ENCODE measurements around the gene ASB6. TPM values are rescaled to one million over a fixed set of nuclear protein-coding genes. Genes with fewer than 3 reads are reported as not detected.

ASB6 gene
- total RNA-seq, 1 donor = 17.8 TPM

DNA sequence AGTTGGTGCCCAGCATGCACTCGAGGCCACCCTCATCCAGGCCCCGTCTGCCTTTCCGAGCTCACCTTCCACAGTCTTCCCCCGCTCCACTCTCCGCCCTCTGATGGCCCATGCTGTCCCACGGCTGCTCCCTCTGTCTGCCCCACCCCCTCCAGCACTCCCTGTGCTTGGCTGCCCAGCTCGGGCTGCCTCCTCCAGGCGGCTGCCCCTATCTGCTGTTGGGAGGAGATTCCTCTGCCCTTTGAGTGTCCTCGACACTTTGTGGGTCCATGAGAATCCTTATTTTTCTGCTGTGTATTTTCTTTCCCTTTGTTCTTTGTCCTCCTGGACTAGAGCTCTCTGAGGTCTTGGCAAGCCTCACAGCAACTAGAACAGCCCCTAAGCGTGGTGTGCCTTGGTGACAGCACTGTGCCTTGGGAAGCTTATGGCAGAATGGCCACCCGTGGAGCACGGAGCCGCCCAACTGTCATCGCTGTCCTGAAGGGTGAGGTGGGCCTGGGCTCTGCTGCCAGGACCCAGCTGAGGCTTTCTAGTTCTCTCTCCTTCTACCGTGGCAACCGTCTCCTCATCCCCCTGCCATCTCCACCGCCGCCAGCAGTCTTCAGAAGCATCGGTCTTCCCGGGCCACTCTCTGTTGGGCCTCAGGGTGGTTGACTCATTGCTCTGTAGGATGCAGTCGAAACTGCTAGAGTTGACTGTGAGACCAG lies 10.8 kb downstream of the ASB6 start:
- Histone ChIP-seq H3K4me1 (ENCODE audit: insufficient read depth, low read length) (peaks cover 29% of the 10 kb centered on the region), H3K27me3 (ENCODE audit: insufficient read depth, low read length) (no peaks in the 10 kb centered on the region), H3K4me3 (ENCODE audit: low read length) (no peak overlapping the region), H3K9me3 (ENCODE audit: low read depth, low read length) (no peaks in the 10 kb centered on the region)

- Histone ChIP-seq H3K27me3 (ENCODE audit: insufficient read depth, low read length) (no peaks in the 10 kb centered on the region), H3K4me1 (ENCODE audit: insufficient read depth, low read length) (peaks cover 45% of the 10 kb centered on the region)
Observed at GRCh38 chr9:129629251-129629820, 12.6 kb downstream of the ASB6 start.

DNA sequence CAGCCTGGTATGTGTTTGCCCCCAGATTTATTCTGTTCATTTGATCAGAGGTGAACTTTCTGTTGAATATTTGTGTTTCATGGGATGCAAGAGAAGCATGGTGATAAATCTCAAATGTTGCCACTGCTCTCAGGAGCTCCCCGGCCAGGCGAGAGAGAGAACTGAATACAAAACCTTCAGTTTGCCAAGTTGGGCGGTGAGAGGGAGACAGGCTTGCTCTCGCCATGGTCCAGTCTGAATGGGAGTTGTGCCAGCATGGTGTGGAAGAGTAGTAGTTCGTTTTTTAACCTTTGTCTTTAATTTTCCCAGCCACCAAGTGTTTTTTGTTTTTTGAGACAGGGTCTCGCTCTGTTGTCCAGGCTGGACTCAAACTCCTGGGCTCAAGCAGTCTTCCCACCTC lies 13.2 kb downstream of the ASB6 start:
- Histone ChIP-seq H3K27me3 (ENCODE audit: insufficient read depth, low read length) (no peaks in the 10 kb centered on the region), H3K4me1 (ENCODE audit: insufficient read depth, low read length) (peaks cover 50% of the 10 kb centered on the region)

More at GRCh38 chr9:129629251-129629820, 12.6 kb downstream of the ASB6 start:
- Histone ChIP-seq H3K9me3 (ENCODE audit: low read depth, low read length) (no peaks in the 10 kb centered on the region), H3K4me3 (ENCODE audit: low read length) (no peak overlapping the region)

DNA sequence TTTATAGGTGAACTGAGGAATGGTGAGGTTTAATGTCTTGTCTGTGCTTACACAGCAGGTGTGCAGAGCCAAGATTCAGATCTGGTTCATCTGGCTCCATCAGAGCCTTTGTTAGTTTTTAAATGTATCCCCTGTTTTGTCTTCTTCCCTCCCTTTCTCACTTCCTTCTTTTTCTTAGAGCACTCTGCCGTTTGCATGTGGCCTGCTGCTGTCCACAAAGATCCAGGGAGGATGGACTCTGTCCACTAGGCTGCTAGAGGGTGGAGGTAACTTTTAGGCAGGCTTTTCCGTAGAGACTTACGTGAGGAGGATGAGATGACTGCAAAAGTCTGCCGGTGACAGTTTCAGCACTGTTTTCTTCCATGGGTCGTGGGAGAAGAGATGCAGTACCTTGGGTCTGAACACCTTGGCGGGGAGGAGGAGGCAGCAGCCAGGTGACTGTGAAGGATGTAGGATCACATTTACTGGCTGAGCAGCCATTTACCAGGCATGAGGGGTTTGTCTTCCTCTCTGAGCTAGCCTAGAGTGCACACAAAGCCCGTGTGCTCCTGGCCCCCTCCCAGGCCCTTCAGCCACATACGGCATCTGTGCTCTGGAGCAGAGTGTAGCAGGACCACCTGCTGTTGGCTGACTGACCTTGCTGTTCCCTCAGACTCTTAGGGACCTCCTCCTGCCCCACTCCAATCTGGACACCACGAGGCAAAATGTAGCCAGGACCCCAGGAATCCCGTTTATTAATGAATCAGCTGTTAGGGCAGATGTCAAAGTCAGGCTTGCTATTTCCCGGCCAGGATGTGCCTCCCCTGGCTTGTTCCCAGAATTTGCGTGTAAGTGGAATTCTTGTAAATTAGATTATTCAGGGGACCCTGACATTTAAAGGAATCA lies 14.2 kb downstream of the ASB6 start:
- H3K4me1 ChIP-seq (ENCODE audit: insufficient read depth, low read length) = peaks cover 57% of the 10 kb centered on the region
- no peak overlapping the region for H3K4me3 ChIP-seq (ENCODE audit: low read length)
- no peaks in the 10 kb centered on the region for H3K27me3 ChIP-seq (ENCODE audit: insufficient read depth, low read length)
- H3K9me3 ChIP-seq (ENCODE audit: low read depth, low read length) = no peaks in the 10 kb centered on the region

More for the DNA sequence above, 13.2 kb downstream of the ASB6 start:
- H3K9me3 ChIP-seq (ENCODE audit: low read depth, low read length) = no peaks in the 10 kb centered on the region
- H3K4me3 ChIP-seq (ENCODE audit: low read length) = no peak overlapping the region

- Histone ChIP-seq H3K27me3 (ENCODE audit: insufficient read depth, low read length) (no peaks in the 10 kb centered on the region), H3K4me1 (ENCODE audit: insufficient read depth, low read length) (peaks cover 57% of the 10 kb centered on the region), H3K4me3 (ENCODE audit: low read length) (peak overlapping the region; percentile 88), H3K9me3 (ENCODE audit: low read depth, low read length) (no peaks in the 10 kb centered on the region)
Observed at GRCh38 chr9:129626625-129627284, 15.2 kb downstream of the ASB6 start.

DNA sequence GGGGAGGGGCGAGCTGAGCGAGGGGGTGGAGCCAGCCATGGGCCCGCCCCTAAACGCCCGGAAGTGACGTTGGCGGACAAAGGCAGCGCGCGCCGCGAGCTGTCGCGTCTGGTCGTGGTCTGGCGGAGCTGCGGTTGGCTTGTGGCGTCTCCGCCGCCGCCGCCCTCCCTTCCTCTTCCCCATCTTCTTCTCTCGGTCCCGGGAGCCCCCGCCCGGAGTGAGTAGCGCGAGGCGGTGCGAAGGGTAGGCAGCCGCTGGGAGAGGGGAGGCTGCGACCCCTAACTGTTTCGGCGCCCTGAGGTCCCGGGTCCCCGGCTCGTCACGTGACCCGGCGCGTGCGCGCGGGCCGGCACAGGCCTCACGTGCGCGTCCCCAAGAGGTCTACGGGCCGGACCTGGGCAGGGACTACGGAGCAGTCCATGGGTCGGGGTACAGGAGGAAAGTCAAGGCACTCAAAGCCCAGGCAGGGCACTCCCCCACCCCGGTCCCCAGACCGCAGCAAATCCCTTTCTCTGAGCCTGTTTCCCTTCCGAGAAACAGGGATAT lies 15.8 kb downstream of the ASB6 start, which contains the start of gene NTMT1:
TSS of gene NTMT1 (plus strand) at position 85 of the 546 bp plus-strand sequence. CDS start 6,541 bp downstream, outside the sequence.
- peak within 1 kb of the TSS; percentile 88 for H3K4me3 ChIP-seq (ENCODE audit: low read length)
- peaks cover 5% of the 10 kb centered on the region for H3K27me3 ChIP-seq (ENCODE audit: insufficient read depth, low read length)
- H3K4me1 ChIP-seq (ENCODE audit: insufficient read depth, low read length) = peaks cover 57% of the 10 kb centered on the region
- no peaks in the 10 kb centered on the region for H3K9me3 ChIP-seq (ENCODE audit: low read depth, low read length)

DNA sequence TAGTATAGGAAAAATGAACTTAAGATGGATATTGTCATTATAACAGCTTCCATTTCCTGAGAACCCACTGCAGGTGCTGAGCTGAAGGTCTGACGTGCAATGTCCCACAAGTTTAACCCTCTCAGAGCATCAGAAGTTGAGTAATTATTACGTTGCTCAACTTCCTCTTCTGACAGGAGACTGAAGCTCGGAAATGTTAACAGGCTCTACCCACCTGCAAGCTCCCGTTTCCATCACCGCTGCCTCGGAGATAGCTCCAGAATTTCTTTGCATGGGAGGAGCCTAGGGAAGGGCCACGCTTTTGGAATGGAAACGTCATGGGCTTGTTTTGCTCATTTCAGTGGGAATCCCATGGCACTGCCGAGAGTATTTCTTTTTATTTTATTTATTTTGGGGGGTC lies 17.0 kb downstream of the ASB6 start:
- H3K4me3 ChIP-seq (ENCODE audit: low read length) = peak overlapping the region; percentile 88
- no peaks in the 10 kb centered on the region for H3K9me3 ChIP-seq (ENCODE audit: low read depth, low read length)
- peaks cover 14% of the 10 kb centered on the region for H3K27me3 ChIP-seq (ENCODE audit: insufficient read depth, low read length)
- peaks cover 66% of the 10 kb centered on the region for H3K4me1 ChIP-seq (ENCODE audit: insufficient read depth, low read length)

DNA sequence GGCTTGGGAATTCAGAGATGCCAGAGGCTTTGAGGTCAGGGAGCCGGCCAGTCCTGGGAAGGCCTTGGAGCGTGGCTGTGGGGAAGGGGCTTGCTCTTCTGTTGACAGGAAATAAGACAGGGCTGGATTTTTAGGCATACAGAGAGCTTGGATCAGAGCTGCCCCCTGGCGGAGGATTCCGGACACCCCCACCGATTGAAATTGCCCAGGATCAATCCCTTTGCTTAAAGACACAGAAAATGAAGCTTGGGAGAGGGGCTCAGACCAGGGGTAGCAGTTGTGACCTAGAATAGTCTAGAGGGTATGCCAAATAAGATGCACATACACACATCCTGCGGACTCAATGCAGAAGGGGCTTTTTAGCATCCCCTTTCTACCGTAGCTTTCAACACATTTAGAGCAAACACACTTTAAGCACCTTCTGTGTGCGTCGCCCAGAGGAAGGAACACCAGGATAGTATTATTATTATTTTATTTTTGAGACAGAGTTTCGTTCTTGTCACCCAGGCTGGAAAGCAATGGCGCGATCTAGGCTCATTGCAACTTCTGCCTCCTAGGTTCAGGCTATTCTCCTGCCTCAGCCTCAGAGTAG lies 17.7 kb downstream of the ASB6 start:
- H3K9me3 ChIP-seq (ENCODE audit: low read depth, low read length) = no peaks in the 10 kb centered on the region
- no peak overlapping the region for H3K4me3 ChIP-seq (ENCODE audit: low read length)
- peaks cover 21% of the 10 kb centered on the region for H3K27me3 ChIP-seq (ENCODE audit: insufficient read depth, low read length)
- H3K4me1 ChIP-seq (ENCODE audit: insufficient read depth, low read length) = peaks cover 66% of the 10 kb centered on the region

GRCh38 chr9:129623331-129623730 lies 18.6 kb downstream of the ASB6 start:
- H3K9me3 ChIP-seq (ENCODE audit: low read depth, low read length) = no peaks in the 10 kb centered on the region
- no peak overlapping the region for H3K4me3 ChIP-seq (ENCODE audit: low read length)
- peaks cover 25% of the 10 kb centered on the region for H3K27me3 ChIP-seq (ENCODE audit: insufficient read depth, low read length)
- H3K4me1 ChIP-seq (ENCODE audit: insufficient read depth, low read length) = peaks cover 63% of the 10 kb centered on the region

DNA sequence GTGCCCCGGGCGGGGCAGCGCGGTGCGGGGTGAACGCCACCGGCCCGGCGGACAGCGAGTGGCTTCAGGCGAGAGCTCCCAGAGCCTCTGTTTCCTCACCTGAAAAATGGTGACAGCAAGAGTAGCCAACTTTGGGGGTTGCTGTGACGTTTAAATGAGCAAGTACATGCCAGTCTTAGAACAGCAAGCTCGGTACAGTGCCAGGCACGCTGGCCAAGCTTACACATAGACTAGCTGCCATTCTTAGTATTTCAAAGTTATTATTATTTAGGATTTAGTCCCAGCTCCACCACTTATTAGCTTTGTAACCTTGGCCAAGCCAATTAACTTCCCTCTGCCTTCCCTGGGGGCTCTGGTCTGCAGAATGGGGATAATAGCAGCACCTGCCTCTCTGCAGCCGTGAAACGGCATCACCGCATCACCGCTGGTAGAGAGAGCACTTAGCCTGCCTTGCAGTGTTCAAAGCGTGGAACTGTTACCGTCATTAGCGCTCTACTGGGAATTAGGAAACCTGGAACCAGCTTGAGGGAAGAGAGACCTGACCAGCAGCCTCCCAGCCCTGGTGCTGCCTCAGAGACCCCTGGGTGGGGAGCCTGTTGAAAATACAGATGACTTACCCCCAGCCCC lies 21.2 kb downstream of the ASB6 start, which contains the start of gene C9orf50:
TSS of gene C9orf50 (minus strand) at position 433 of the 627 bp plus-strand sequence. CDS start 527 bp downstream, outside the sequence.
- peaks cover 25% of the 10 kb centered on the region for H3K27me3 ChIP-seq (ENCODE audit: insufficient read depth, low read length)
- peaks cover 41% of the 10 kb centered on the region for H3K4me1 ChIP-seq (ENCODE audit: insufficient read depth, low read length)
- no peak within 1 kb of the TSS for H3K4me3 ChIP-seq (ENCODE audit: low read length)
- no peaks in the 10 kb centered on the region for H3K9me3 ChIP-seq (ENCODE audit: low read depth, low read length)

GRCh38 chr9:129619787-129620668 lies 21.9 kb downstream of the ASB6 start:
- peaks cover 25% of the 10 kb centered on the region for H3K27me3 ChIP-seq (ENCODE audit: insufficient read depth, low read length)
- no peak overlapping the region for H3K4me3 ChIP-seq (ENCODE audit: low read length)
- H3K9me3 ChIP-seq (ENCODE audit: low read depth, low read length) = no peaks in the 10 kb centered on the region
- peaks cover 33% of the 10 kb centered on the region for H3K4me1 ChIP-seq (ENCODE audit: insufficient read depth, low read length)

- Histone ChIP-seq H3K27me3 (ENCODE audit: insufficient read depth, low read length) (peaks cover 25% of the 10 kb centered on the region), H3K9me3 (ENCODE audit: low read depth, low read length) (no peaks in the 10 kb centered on the region), H3K4me1 (ENCODE audit: insufficient read depth, low read length) (peaks cover 14% of the 10 kb centered on the region), H3K4me3 (ENCODE audit: low read length) (no peak overlapping the region)
Observed at GRCh38 chr9:129617167-129617566, 24.8 kb downstream of the ASB6 start.

Measured in mononuclear cell (primary cell).